NB4 (cell line): ENCODE data around the gene RNU2-63P.
"Not testable (repeated sequence)": the region's sequence is repeated elsewhere in the genome, so short reads cannot be mapped to it uniquely, and the experiment has no call there.

Source experiments
- DNase-seq: peaks from one replicate; pipeline ENCODE4 v3.0.0; 2010; ENCODE audit warnings: low read depth
- H3K4me3 ChIP-seq: one replicate; pipeline ENCODE4 v1.5.1; 2011; ENCODE audit warnings: mild to moderate bottlenecking, low read depth, low read length, moderate library complexity
- CTCF ChIP-seq: IDR thresholded peaks from one replicate; pipeline ENCODE4 v1.5.1; 2012; ENCODE audit warnings: low read depth, low read length
- MAX ChIP-seq: IDR thresholded peaks from 2 replicates; pipeline ENCODE4 v1.6.1; 2011; ENCODE audit warnings: low read depth, low read length
- MYC ChIP-seq: IDR thresholded peaks from 2 replicates; pipeline ENCODE4 v1.6.1; 2011; ENCODE audit warnings: low read depth, low read length
- POLR2A ChIP-seq: IDR thresholded peaks from 2 replicates; pipeline ENCODE4 v1.6.1; 2011; ENCODE audit warnings: mild to moderate bottlenecking; ENCODE audit not compliant: insufficient read length; ENCODE audit errors: extremely low read depth

RNU2-63P gene

GRCh38 chr2:88051792-88052191 is 35.4 kb upstream of the RNU2-63P start:
- no peak overlapping the region for H3K4me3 ChIP-seq
- no peak for TF ChIP-seq MYC
- TF ChIP-seq CTCF, result no peak
- no peak for TF ChIP-seq MAX
- no peak for TF ChIP-seq POLR2A
- DNase-seq, result no peak

GRCh38 chr2:88049622-88050021 is 33.3 kb upstream of the RNU2-63P start:
- DNase-seq, result no peak
- no peak overlapping the region for H3K4me3 ChIP-seq
- TF ChIP-seq MYC (no peak), MAX (no peak), CTCF (no peak), POLR2A (no peak)

GRCh38 chr2:88048541-88048940 is 32.2 kb upstream of the RNU2-63P start:
- H3K4me3 ChIP-seq, result no peak overlapping the region
- DNase-seq, result no peak

GRCh38 chr2:88045561-88045960 is 29.2 kb upstream of the RNU2-63P start:
- H3K4me3 ChIP-seq, DNase-seq: not testable (repeated sequence)

More at GRCh38 chr2:88048541-88048940, 32.2 kb upstream of the RNU2-63P start:
- no peak for TF ChIP-seq MAX
- TF ChIP-seq MYC, result no peak
- no peak for TF ChIP-seq CTCF
- TF ChIP-seq POLR2A, result no peak

GRCh38 chr2:88042476-88042875 is 26.1 kb upstream of the RNU2-63P start:
- no peak for TF ChIP-seq POLR2A
- TF ChIP-seq MAX, result no peak
- no peak for TF ChIP-seq CTCF
- TF ChIP-seq MYC, result no peak
- no peak for DNase-seq
- no peak overlapping the region for H3K4me3 ChIP-seq

- DNase-seq, result peak; percentile 38
- TF ChIP-seq MAX (no peak), POLR2A (no peak), MYC (no peak), CTCF (no peak)
- H3K4me3 ChIP-seq, result no peak overlapping the region
Observed at GRCh38 chr2:88038263-88039105, 22.1 kb upstream of the RNU2-63P start.
